ENCODE results near the gene RASGRP1.

Gene RASGRP1

GRCh38 chr15:38559131-38559530 lies 5.5 kb downstream of the RASGRP1 start:
- ATAC-seq (ENCODE audit: low read depth) (no peak), DNase-seq (ENCODE audit: low spot score in 2 of 2) (no peak)
- Mint-ChIP-seq H3K36me3 (peaks cover 13% of the 10 kb centered on the region), H3K27me3 (no peaks in the 10 kb centered on the region), H3K9me3 (no peaks in the 10 kb centered on the region), H3K4me3 (no peak overlapping the region), H3K27ac (no peak overlapping the region), H3K4me1 (peaks cover 48% of the 10 kb centered on the region)

GRCh38 chr15:38558372-38559059 lies 6.1 kb downstream of the RASGRP1 start:
- no peak overlapping the region for H3K4me3 Mint-ChIP-seq
- DNase-seq (ENCODE audit: low spot score in 2 of 2) (no peak), ATAC-seq (ENCODE audit: low read depth) (peak; percentile 37)

GRCh38 chr15:38557921-38558320 lies 6.7 kb downstream of the RASGRP1 start:
- peaks cover 43% of the 10 kb centered on the region for H3K4me1 Mint-ChIP-seq
- peak; percentile 37 for ATAC-seq (ENCODE audit: low read depth)
- no peak for DNase-seq (ENCODE audit: low spot score in 2 of 2)
- H3K27me3 Mint-ChIP-seq, result no peaks in the 10 kb centered on the region
- peak overlapping the region; percentile 9 for H3K27ac Mint-ChIP-seq
- peak overlapping the region; percentile 12 for H3K4me3 Mint-ChIP-seq
- no peaks in the 10 kb centered on the region for H3K9me3 Mint-ChIP-seq
- peaks cover 18% of the 10 kb centered on the region for H3K36me3 Mint-ChIP-seq

More at GRCh38 chr15:38558372-38559059, 6.1 kb downstream of the RASGRP1 start:
- Mint-ChIP-seq H3K27me3 (no peaks in the 10 kb centered on the region), H3K4me1 (peaks cover 44% of the 10 kb centered on the region), H3K27ac (peak overlapping the region; percentile 9), H3K9me3 (no peaks in the 10 kb centered on the region), H3K36me3 (peaks cover 13% of the 10 kb centered on the region)

GRCh38 chr15:38555686-38556334 lies 8.8 kb downstream of the RASGRP1 start:
- no peak for DNase-seq (ENCODE audit: low spot score in 2 of 2)
- Mint-ChIP-seq H3K4me1 (peaks cover 39% of the 10 kb centered on the region), H3K27ac (no peak overlapping the region), H3K4me3 (no peak overlapping the region), H3K36me3 (peaks cover 22% of the 10 kb centered on the region), H3K9me3 (no peaks in the 10 kb centered on the region), H3K27me3 (no peaks in the 10 kb centered on the region)
- ATAC-seq (ENCODE audit: low read depth), result no peak

- Mint-ChIP-seq H3K9me3 (no peaks in the 10 kb centered on the region), H3K4me3 (no peak overlapping the region), H3K36me3 (peaks cover 23% of the 10 kb centered on the region), H3K27ac (no peak overlapping the region), H3K4me1 (peaks cover 32% of the 10 kb centered on the region), H3K27me3 (no peaks in the 10 kb centered on the region)
- DNase-seq (ENCODE audit: low spot score in 2 of 2) (no peak), ATAC-seq (ENCODE audit: low read depth) (peak; percentile 64)
These were observed 10.3 kb downstream of the RASGRP1 start for GRCh38 chr15:38554354-38554753.

- no peak overlapping the region for H3K27ac Mint-ChIP-seq
- H3K9me3 Mint-ChIP-seq, result no peaks in the 10 kb centered on the region
- no peak for DNase-seq (ENCODE audit: low spot score in 2 of 2)
- peaks cover 24% of the 10 kb centered on the region for H3K4me1 Mint-ChIP-seq
- no peaks in the 10 kb centered on the region for H3K27me3 Mint-ChIP-seq
- H3K4me3 Mint-ChIP-seq, result no peak overlapping the region
- peaks cover 22% of the 10 kb centered on the region for H3K36me3 Mint-ChIP-seq
- no peak for ATAC-seq (ENCODE audit: low read depth)
These were observed 11.5 kb downstream of the RASGRP1 start for GRCh38 chr15:38553071-38553470.

- ATAC-seq (ENCODE audit: low read depth), result no peak
- no peak for DNase-seq (ENCODE audit: low spot score in 2 of 2)
- H3K4me3 Mint-ChIP-seq, result no peak overlapping the region
- no peaks in the 10 kb centered on the region for H3K9me3 Mint-ChIP-seq
- peaks cover 15% of the 10 kb centered on the region for H3K36me3 Mint-ChIP-seq
- H3K4me1 Mint-ChIP-seq, result peaks cover 18% of the 10 kb centered on the region
- H3K27ac Mint-ChIP-seq, result no peak overlapping the region
- no peaks in the 10 kb centered on the region for H3K27me3 Mint-ChIP-seq
These were observed 12.6 kb downstream of the RASGRP1 start for GRCh38 chr15:38551720-38552648.

GRCh38 chr15:38549222-38549621 lies 15.4 kb downstream of the RASGRP1 start:
- H3K9me3 Mint-ChIP-seq, result no peaks in the 10 kb centered on the region
- H3K27ac Mint-ChIP-seq, result no peak overlapping the region
- ATAC-seq (ENCODE audit: low read depth) (no peak), DNase-seq (ENCODE audit: low spot score in 2 of 2) (no peak)
- peaks cover 17% of the 10 kb centered on the region for H3K36me3 Mint-ChIP-seq
- no peak overlapping the region for H3K4me3 Mint-ChIP-seq
- H3K4me1 Mint-ChIP-seq, result peaks cover 11% of the 10 kb centered on the region
- H3K27me3 Mint-ChIP-seq, result no peaks in the 10 kb centered on the region

- no peak for ATAC-seq (ENCODE audit: low read depth)
These were observed 17.2 kb downstream of the RASGRP1 start for GRCh38 chr15:38547255-38547997.

GRCh38 chr15:38545179-38545578 lies 19.4 kb downstream of the RASGRP1 start:
- no peaks in the 10 kb centered on the region for H3K9me3 Mint-ChIP-seq
- no peak overlapping the region for H3K4me3 Mint-ChIP-seq
- ATAC-seq (ENCODE audit: low read depth) (no peak), DNase-seq (ENCODE audit: low spot score in 2 of 2) (no peak)
- peaks cover 16% of the 10 kb centered on the region for H3K4me1 Mint-ChIP-seq
- H3K27me3 Mint-ChIP-seq, result no peaks in the 10 kb centered on the region
- no peak overlapping the region for H3K27ac Mint-ChIP-seq
- H3K36me3 Mint-ChIP-seq, result peaks cover 10% of the 10 kb centered on the region

More at GRCh38 chr15:38547255-38547997, 17.2 kb downstream of the RASGRP1 start:
- H3K36me3 Mint-ChIP-seq, result peaks cover 12% of the 10 kb centered on the region
- H3K4me1 Mint-ChIP-seq, result peaks cover 8% of the 10 kb centered on the region
- DNase-seq (ENCODE audit: low spot score in 2 of 2), result no peak
- no peak overlapping the region for H3K4me3 Mint-ChIP-seq
- H3K27ac Mint-ChIP-seq, result no peak overlapping the region
- H3K9me3 Mint-ChIP-seq, result no peaks in the 10 kb centered on the region
- H3K27me3 Mint-ChIP-seq, result no peaks in the 10 kb centered on the region

GRCh38 chr15:38541026-38541425 lies 23.6 kb downstream of the RASGRP1 start:
- no peaks in the 10 kb centered on the region for H3K27me3 Mint-ChIP-seq
- ATAC-seq (ENCODE audit: low read depth), result no peak
- H3K4me3 Mint-ChIP-seq, result no peak overlapping the region

GRCh38 chr15:38540510-38540909 lies 24.1 kb downstream of the RASGRP1 start:
- no peak overlapping the region for H3K27ac Mint-ChIP-seq
- H3K4me3 Mint-ChIP-seq, result no peak overlapping the region
- H3K27me3 Mint-ChIP-seq, result no peaks in the 10 kb centered on the region
- peaks cover 6% of the 10 kb centered on the region for H3K36me3 Mint-ChIP-seq
- H3K9me3 Mint-ChIP-seq, result no peaks in the 10 kb centered on the region
- ATAC-seq (ENCODE audit: low read depth), result no peak
- peaks cover 19% of the 10 kb centered on the region for H3K4me1 Mint-ChIP-seq
- no peak for DNase-seq (ENCODE audit: low spot score in 2 of 2)

More at GRCh38 chr15:38541026-38541425, 23.6 kb downstream of the RASGRP1 start:
- peaks cover 20% of the 10 kb centered on the region for H3K4me1 Mint-ChIP-seq
- no peak for DNase-seq (ENCODE audit: low spot score in 2 of 2)
- peaks cover 6% of the 10 kb centered on the region for H3K36me3 Mint-ChIP-seq
- no peak overlapping the region for H3K27ac Mint-ChIP-seq
- H3K9me3 Mint-ChIP-seq, result no peaks in the 10 kb centered on the region

- Mint-ChIP-seq H3K4me3 (no peak overlapping the region), H3K27ac (no peak overlapping the region), H3K36me3 (peaks cover 11% of the 10 kb centered on the region)
These were observed 25.6 kb downstream of the RASGRP1 start for GRCh38 chr15:38539008-38539343.

More at GRCh38 chr15:38539008-38539343, 25.6 kb downstream of the RASGRP1 start:
- Mint-ChIP-seq H3K9me3 (no peaks in the 10 kb centered on the region), H3K27me3 (no peaks in the 10 kb centered on the region), H3K4me1 (peaks cover 22% of the 10 kb centered on the region)
- no peak for ATAC-seq (ENCODE audit: low read depth)
- DNase-seq (ENCODE audit: low spot score in 2 of 2), result no peak

All from memory B cell (primary cell).